HEK293 (cell line): ENCODE measurements around the gene C2.

Source experiments
- CTCF ChIA-PET: fragments of 350-600 bp; formaldehyde crosslinking; extraction: SDS; loops from one replicate; lab custom pipeline; 2021; ENCODE audit warnings: antibody characterized with exemption; lab: Yijun Ruan, JAX
- POLR2A ChIA-PET: fragments of 300-600 bp; formaldehyde crosslinking; extraction: SDS; loops from one replicate; lab custom pipeline; 2020; ENCODE audit warnings: antibody characterized with exemption, inconsistent platforms; lab: Yijun Ruan, JAX
- H3K27ac ChIP-seq: fragments of 200-500 bp; sonication (Bioruptor generic); 2 replicates; pipeline ENCODE4 v1.5.1; 2014; ENCODE audit warnings: low read depth, low read length, control low read depth, inconsistent platforms; ENCODE audit errors: extremely low read depth
- H3K36me3 ChIP-seq, 2 experiments: fragments of 200-500 bp in 1 of 2; sonication (Bioruptor generic) in 1 of 2; 1 replicate in 1 of 2; 2 replicates in 1 of 2; pipeline ENCODE4 v1.5.1; 2014 to 2017; ENCODE audit warnings: inconsistent platforms in 2 of 2, low read length in 2 of 2; ENCODE audit not compliant: control insufficient read depth in 2 of 2, insufficient read depth in 1 of 2
- H3K4me1 ChIP-seq: fragments of 200-500 bp; sonication (Bioruptor generic); 2 replicates; pipeline ENCODE4 v1.5.1; 2014; ENCODE audit warnings: mild to moderate bottlenecking, low read length, inconsistent platforms; ENCODE audit not compliant: control insufficient read depth, insufficient read depth
- H3K4me3 ChIP-seq: 2 replicates; pipeline ENCODE4 v1.5.1; 2011; ENCODE audit warnings: low read depth, mild to moderate bottlenecking, control low read depth, low read length, moderate library complexity
- H3K9me3 ChIP-seq: fragments of 200-500 bp; sonication (Bioruptor generic); 2 replicates; pipeline ENCODE4 v1.5.1; 2014; ENCODE audit warnings: low read depth, low read length, inconsistent platforms; ENCODE audit not compliant: control insufficient read depth, insufficient read depth
- BCL11B ChIP-seq: fragments of 450-650 bp; formaldehyde crosslinking; IDR thresholded peaks from 2 replicates; pipeline ENCODE4 v1.5.1; 2016; ENCODE audit warnings: low read depth, missing biosample characterization, missing genetic modification characterization
- KLF8 ChIP-seq: fragments of 450-650 bp; formaldehyde crosslinking; IDR thresholded peaks from 2 replicates; pipeline ENCODE4 v1.5.1; 2016; ENCODE audit warnings: missing biosample characterization, missing genetic modification characterization
- OVOL3 ChIP-seq: fragments of 450-650 bp; formaldehyde crosslinking; IDR thresholded peaks from 2 replicates; pipeline ENCODE4 v1.5.1; 2016; ENCODE audit warnings: missing biosample characterization, missing genetic modification characterization
- TRIM28 ChIP-seq: IDR thresholded peaks from 2 replicates; pipeline ENCODE4 v1.6.1; 2011; ENCODE audit warnings: low read length, control low read depth, borderline replicate concordance
- WT1 ChIP-seq: fragments of 450-650 bp; formaldehyde crosslinking; IDR thresholded peaks from 2 replicates; pipeline ENCODE4 v1.5.1; 2016; ENCODE audit warnings: missing biosample characterization, missing genetic modification characterization
- ZBTB1 ChIP-seq: fragments of 450-650 bp; formaldehyde crosslinking; IDR thresholded peaks from 2 replicates; pipeline ENCODE4 v1.5.1; 2016; ENCODE audit warnings: missing biosample characterization, missing genetic modification characterization
- ZEB2 ChIP-seq: fragments of 450-650 bp; formaldehyde crosslinking; IDR thresholded peaks from 2 replicates; pipeline ENCODE4 v1.5.1; 2016; ENCODE audit warnings: missing biosample characterization, missing genetic modification characterization
- ZNF16 ChIP-seq: fragments of 450-650 bp; formaldehyde crosslinking; IDR thresholded peaks from 2 replicates; pipeline ENCODE4 v1.5.1; 2016; ENCODE audit warnings: low read depth, missing biosample characterization, missing genetic modification characterization
- ZNF223 ChIP-seq: fragments of 450-650 bp; formaldehyde crosslinking; IDR thresholded peaks from 2 replicates; pipeline ENCODE4 v1.5.1; 2016; ENCODE audit warnings: missing biosample characterization, missing genetic modification characterization
- ZNF23 ChIP-seq: fragments of 450-650 bp; formaldehyde crosslinking; IDR thresholded peaks from 2 replicates; pipeline ENCODE4 v1.5.1; 2016; ENCODE audit warnings: missing biosample characterization, missing genetic modification characterization, borderline replicate concordance
- ZNF24 ChIP-seq: fragments of 450-650 bp; formaldehyde crosslinking; IDR thresholded peaks from 2 replicates; pipeline ENCODE4 v1.5.1; 2016; ENCODE audit warnings: missing biosample characterization, missing genetic modification characterization
- ZNF433 ChIP-seq: fragments of 450-650 bp; formaldehyde crosslinking; IDR thresholded peaks from 2 replicates; pipeline ENCODE4 v1.5.1; 2016; ENCODE audit warnings: missing biosample characterization, missing genetic modification characterization, low read depth
- ZNF510 ChIP-seq: fragments of 450-650 bp; formaldehyde crosslinking; IDR thresholded peaks from 2 replicates; pipeline ENCODE4 v1.5.1; 2018; ENCODE audit warnings: mild to moderate bottlenecking, missing genetic modification characterization, missing biosample characterization; ENCODE audit not compliant: insufficient replicate concordance
- ZNF530 ChIP-seq: fragments of 450-650 bp; formaldehyde crosslinking; IDR thresholded peaks from 2 replicates; pipeline ENCODE4 v1.5.1; 2016; ENCODE audit warnings: low read depth, missing biosample characterization, missing genetic modification characterization
- ZNF624 ChIP-seq: fragments of 450-650 bp; formaldehyde crosslinking; IDR thresholded peaks from 2 replicates; pipeline ENCODE4 v1.5.1; 2017; ENCODE audit warnings: missing biosample characterization, missing genetic modification characterization
- ZNF660 ChIP-seq: fragments of 450-650 bp; IDR thresholded peaks from 2 replicates; pipeline ENCODE4 v1.5.1; 2018; ENCODE audit warnings: missing biosample characterization, mild to moderate bottlenecking, missing genetic modification characterization
- ZNF664 ChIP-seq: fragments of 450-650 bp; formaldehyde crosslinking; IDR thresholded peaks from 2 replicates; pipeline ENCODE4 v1.5.1; 2016; ENCODE audit warnings: missing biosample characterization, missing genetic modification characterization
- ZNF747 ChIP-seq: fragments of 450-650 bp; formaldehyde crosslinking; IDR thresholded peaks from 2 replicates; pipeline ENCODE4 v1.5.1; 2016; ENCODE audit warnings: missing biosample characterization, missing genetic modification characterization
- ZNF777 ChIP-seq: fragments of 450-650 bp; formaldehyde crosslinking; IDR thresholded peaks from 2 replicates; pipeline ENCODE4 v1.5.1; 2017; ENCODE audit warnings: missing biosample characterization, missing genetic modification characterization, borderline replicate concordance
- TF ChIP-seq, protein P1 (sequence below): fragments of 450-650 bp; formaldehyde crosslinking; conservative IDR thresholded peaks from 2 replicates; pipeline ENCODE4 v1.5.1; 2016; ENCODE audit warnings: low read depth, missing biosample characterization, missing genetic modification characterization
- TF ChIP-seq, protein P2 (sequence below): fragments of 450-650 bp; formaldehyde crosslinking; IDR thresholded peaks from 2 replicates; pipeline ENCODE4 v1.5.1; 2016; ENCODE audit warnings: missing biosample characterization, missing genetic modification characterization, borderline replicate concordance
- TF ChIP-seq, protein P3 (sequence below): fragments of 450-650 bp; formaldehyde crosslinking; IDR thresholded peaks from 2 replicates; pipeline ENCODE4 v1.5.1; 2016; ENCODE audit warnings: missing biosample characterization, missing genetic modification characterization
- TF ChIP-seq, protein P4 (sequence below): fragments of 450-650 bp; formaldehyde crosslinking; IDR thresholded peaks from 2 replicates; pipeline ENCODE4 v1.5.1; 2017; ENCODE audit warnings: missing biosample characterization, missing genetic modification characterization

Gene C2

DNA sequence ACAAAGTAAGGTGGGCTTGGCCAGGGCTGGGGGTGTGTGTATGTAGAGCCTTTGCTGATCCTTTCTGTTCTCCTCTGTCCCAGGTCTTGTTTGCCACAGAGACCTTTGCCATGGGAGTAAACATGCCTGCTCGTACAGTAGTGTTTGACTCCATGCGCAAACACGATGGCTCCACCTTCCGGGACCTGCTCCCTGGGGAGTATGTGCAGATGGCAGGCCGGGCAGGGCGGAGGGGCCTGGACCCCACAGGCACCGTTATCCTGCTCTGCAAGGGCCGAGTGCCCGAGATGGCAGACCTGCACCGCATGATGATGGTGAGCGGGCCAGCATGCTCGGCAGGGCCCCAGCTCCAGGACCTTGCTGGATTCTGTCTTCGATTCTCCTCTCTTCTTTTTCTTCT, 38.2 kb downstream of the C2 start (continued):
- no peak for TF ChIP-seq ZNF747
- TF ChIP-seq ZNF433 (tag by site-specific recombination): no peak
- TF ChIP-seq ZNF16 (tag by site-specific recombination): no peak
- no peak for TF ChIP-seq BCL11B
- TF ChIP-seq ZNF624 (tag by site-specific recombination): no peak
- TF ChIP-seq ZNF530: no peak

DNA sequence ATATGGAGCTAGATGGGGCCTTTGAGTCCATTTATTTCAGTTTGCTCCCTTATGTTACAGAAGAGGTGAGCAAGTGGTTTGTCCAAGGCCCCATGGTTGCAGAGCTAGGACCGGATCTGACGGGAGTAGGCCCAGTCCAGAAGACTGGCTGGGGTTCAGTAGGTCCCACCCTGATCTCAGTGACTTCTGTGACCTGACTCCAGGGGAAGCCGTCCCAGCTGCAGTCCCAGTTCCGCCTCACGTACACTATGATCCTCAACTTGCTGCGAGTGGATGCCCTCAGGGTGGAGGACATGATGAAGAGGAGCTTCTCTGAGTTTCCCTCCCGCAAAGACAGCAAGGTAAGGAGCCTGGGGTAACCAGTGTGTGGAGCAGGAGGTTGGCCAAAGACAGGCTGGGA, 39.0 kb downstream of the C2 start:
- POLR2A ChIA-PET: interaction anchor here (0.6 to 1.0 kb wide), 2 partner anchors 139 to 147 kb away, joined by 3 to 4 read pairs; partner anchors contain the start of gene HSPA1B
- Histone ChIP-seq H3K4me3 (no peak overlapping the region), H3K36me3 (peaks cover 13 to 95% of the 10 kb centered on the region in 2 experiments; a peak in 2 of 3 replicates), H3K27ac (no peak overlapping the region), H3K4me1 (no peaks in the 10 kb centered on the region; the same call in 1 of the 2 replicates), H3K9me3 (no peaks in the 10 kb centered on the region)
- TF ChIP-seq ZNF24 (tag by site-specific recombination): no peak
- TF ChIP-seq KLF8: no peak
- no peak for TF ChIP-seq ZNF777 (tag by site-specific recombination)
- no peak for TF ChIP-seq ZNF660 (tag by site-specific recombination)
- no peak for TF ChIP-seq ZNF23
- TF ChIP-seq WT1: no peak
- no peak for TF ChIP-seq ZNF223
- no peak for TF ChIP-seq ZNF510
- TF ChIP-seq TRIM28: no peak
- TF ChIP-seq, protein P1, sequence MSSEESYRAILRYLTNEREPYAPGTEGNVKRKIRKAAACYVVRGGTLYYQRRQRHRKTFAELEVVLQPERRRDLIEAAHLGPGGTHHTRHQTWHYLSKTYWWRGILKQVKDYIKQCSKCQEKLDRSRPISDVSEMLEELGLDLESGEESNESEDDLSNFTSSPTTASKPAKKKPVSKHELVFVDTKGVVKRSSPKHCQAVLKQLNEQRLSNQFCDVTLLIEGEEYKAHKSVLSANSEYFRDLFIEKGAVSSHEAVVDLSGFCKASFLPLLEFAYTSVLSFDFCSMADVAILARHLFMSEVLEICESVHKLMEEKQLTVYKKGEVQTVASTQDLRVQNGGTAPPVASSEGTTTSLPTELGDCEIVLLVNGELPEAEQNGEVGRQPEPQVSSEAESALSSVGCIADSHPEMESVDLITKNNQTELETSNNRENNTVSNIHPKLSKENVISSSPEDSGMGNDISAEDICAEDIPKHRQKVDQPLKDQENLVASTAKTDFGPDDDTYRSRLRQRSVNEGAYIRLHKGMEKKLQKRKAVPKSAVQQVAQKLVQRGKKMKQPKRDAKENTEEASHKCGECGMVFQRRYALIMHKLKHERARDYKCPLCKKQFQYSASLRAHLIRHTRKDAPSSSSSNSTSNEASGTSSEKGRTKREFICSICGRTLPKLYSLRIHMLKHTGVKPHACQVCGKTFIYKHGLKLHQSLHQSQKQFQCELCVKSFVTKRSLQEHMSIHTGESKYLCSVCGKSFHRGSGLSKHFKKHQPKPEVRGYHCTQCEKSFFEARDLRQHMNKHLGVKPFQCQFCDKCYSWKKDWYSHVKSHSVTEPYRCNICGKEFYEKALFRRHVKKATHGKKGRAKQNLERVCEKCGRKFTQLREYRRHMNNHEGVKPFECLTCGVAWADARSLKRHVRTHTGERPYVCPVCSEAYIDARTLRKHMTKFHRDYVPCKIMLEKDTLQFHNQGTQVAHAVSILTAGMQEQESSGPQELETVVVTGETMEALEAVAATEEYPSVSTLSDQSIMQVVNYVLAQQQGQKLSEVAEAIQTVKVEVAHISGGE (tag by site-specific recombination): no peak
- no peak for TF ChIP-seq ZBTB1 (tag by site-specific recombination)
- TF ChIP-seq ZEB2: no peak
- no peak for TF ChIP-seq OVOL3
- TF ChIP-seq, protein P2, sequence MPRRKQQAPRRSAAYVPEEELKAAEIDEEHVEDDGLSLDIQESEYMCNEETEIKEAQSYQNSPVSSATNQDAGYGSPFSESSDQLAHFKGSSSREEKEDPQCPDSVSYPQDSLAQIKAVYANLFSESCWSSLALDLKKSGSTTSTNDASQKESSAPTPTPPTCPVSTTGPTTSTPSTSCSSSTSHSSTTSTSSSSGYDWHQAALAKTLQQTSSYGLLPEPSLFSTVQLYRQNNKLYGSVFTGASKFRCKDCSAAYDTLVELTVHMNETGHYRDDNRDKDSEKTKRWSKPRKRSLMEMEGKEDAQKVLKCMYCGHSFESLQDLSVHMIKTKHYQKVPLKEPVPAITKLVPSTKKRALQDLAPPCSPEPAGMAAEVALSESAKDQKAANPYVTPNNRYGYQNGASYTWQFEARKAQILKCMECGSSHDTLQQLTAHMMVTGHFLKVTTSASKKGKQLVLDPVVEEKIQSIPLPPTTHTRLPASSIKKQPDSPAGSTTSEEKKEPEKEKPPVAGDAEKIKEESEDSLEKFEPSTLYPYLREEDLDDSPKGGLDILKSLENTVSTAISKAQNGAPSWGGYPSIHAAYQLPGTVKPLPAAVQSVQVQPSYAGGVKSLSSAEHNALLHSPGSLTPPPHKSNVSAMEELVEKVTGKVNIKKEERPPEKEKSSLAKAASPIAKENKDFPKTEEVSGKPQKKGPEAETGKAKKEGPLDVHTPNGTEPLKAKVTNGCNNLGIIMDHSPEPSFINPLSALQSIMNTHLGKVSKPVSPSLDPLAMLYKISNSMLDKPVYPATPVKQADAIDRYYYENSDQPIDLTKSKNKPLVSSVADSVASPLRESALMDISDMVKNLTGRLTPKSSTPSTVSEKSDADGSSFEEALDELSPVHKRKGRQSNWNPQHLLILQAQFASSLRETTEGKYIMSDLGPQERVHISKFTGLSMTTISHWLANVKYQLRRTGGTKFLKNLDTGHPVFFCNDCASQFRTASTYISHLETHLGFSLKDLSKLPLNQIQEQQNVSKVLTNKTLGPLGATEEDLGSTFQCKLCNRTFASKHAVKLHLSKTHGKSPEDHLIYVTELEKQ (tag by site-specific recombination): no peak
- TF ChIP-seq ZNF664: no peak
- TF ChIP-seq, protein P3, sequence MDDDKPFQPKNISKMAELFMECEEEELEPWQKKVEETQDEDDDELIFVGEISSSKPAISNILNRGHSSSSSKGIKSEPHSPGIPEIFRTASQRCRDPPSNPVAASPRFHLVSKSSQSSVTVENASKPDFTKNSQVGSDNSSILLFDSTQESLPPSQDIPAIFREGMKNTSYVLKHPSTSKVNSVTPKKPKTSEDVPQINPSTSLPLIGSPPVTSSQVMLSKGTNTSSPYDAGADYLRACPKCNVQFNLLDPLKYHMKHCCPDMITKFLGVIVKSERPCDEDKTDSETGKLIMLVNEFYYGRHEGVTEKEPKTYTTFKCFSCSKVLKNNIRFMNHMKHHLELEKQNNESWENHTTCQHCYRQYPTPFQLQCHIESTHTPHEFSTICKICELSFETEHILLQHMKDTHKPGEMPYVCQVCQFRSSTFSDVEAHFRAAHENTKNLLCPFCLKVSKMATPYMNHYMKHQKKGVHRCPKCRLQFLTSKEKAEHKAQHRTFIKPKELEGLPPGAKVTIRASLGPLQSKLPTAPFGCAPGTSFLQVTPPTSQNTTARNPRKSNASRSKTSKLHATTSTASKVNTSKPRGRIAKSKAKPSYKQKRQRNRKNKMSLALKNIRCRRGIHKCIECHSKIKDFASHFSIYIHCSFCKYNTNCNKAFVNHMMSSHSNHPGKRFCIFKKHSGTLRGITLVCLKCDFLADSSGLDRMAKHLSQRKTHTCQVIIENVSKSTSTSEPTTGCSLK (tag by site-specific recombination): no peak
- TF ChIP-seq, protein P4, sequence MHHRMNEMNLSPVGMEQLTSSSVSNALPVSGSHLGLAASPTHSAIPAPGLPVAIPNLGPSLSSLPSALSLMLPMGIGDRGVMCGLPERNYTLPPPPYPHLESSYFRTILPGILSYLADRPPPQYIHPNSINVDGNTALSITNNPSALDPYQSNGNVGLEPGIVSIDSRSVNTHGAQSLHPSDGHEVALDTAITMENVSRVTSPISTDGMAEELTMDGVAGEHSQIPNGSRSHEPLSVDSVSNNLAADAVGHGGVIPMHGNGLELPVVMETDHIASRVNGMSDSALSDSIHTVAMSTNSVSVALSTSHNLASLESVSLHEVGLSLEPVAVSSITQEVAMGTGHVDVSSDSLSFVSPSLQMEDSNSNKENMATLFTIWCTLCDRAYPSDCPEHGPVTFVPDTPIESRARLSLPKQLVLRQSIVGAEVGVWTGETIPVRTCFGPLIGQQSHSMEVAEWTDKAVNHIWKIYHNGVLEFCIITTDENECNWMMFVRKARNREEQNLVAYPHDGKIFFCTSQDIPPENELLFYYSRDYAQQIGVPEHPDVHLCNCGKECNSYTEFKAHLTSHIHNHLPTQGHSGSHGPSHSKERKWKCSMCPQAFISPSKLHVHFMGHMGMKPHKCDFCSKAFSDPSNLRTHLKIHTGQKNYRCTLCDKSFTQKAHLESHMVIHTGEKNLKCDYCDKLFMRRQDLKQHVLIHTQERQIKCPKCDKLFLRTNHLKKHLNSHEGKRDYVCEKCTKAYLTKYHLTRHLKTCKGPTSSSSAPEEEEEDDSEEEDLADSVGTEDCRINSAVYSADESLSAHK (tag by site-specific recombination): no peak
- CTCF ChIA-PET: interaction anchor here (0.7 to 3.4 kb wide), 5 partner anchors 14 to 276 kb away, joined by 3 to 20 read pairs (median 4); no protein-coding TSS in a partner anchor
